ENCODE results near the gene CDKN2B-AS1.

CDKN2B-AS1 gene

DNA sequence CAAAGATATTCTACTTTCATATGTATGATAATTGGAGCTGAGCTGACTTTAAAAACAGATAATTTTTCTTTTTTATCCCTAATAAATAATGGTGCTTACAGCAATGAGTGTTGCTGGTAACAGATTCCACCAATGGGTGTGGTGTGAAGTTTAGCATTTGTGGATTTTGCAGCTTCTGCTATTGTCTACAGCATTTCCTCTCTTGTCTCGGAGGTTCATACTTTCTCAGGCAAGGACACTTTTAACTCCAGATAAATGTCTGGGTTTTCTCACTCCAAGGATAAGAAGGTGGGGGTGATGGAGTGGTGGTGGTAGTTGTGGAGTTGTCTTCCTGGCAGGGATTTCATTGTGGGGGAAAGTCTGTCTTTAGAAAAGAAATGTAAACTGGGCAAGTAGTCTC lies 134.5 kb downstream of the CDKN2B-AS1 start:
- Histone ChIP-seq H3K36me3 (ENCODE audit: low read length) (no peaks in the 10 kb centered on the region), H3K4me2 (ENCODE audit: low read depth, low read length, poor library complexity, severe bottlenecking) (no peak overlapping the region), H2AFZ (ENCODE audit: low read depth, low read length, severe bottlenecking) (no peak overlapping the region), H4K20me1 (ENCODE audit: low read depth, low read length) (no peaks in the 10 kb centered on the region), H3K4me3 (ENCODE audit: insufficient read depth, low read length, poor library complexity, severe bottlenecking) (no peak overlapping the region), H3K9me2 (replicated peaks; ENCODE audit: insufficient read depth, low read length) (no peaks in the 10 kb centered on the region), H3K79me2 (ENCODE audit: insufficient read depth, low read length) (no peaks in the 10 kb centered on the region), H3K27ac (ENCODE audit: low read depth, low read length) (no peak overlapping the region), H3F3A (ENCODE audit: insufficient read depth) (no peaks in the 10 kb centered on the region), H3K9me3 (ENCODE audit: insufficient read depth, low read length) (no peaks in the 10 kb centered on the region), H3K9ac (ENCODE audit: low read length) (no peak overlapping the region), H3K27me3 (ENCODE audit: low read length) (no peaks in the 10 kb centered on the region)
- no peak for TF ChIP-seq EZH2phosphoT487 (conservative IDR thresholded peaks at IDR 0.05; ENCODE audit: low read length)

DNA sequence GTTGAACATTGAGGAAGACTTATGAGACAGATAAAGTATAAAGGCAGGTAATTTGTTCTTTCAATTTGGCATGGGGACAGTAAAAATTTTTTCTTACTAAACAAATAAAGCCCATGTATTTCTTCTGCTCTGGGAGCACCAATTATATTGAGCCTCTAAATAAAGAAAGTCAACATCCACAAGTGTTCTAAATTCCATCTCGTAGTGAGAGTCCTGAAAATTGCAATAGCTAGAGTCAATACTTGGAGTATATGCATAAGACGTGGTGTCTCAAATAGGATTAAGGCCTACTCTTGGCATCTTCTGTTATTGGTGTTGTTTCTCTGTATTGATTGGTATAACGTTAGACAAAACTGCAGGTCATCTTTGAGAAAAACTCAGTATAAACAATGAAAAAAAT lies 135.0 kb downstream of the CDKN2B-AS1 start:
- Histone ChIP-seq H3K36me3 (ENCODE audit: low read length) (no peaks in the 10 kb centered on the region), H3K27me3 (ENCODE audit: low read length) (no peaks in the 10 kb centered on the region), H3K27ac (ENCODE audit: low read depth, low read length) (no peak overlapping the region), H3K9me2 (replicated peaks; ENCODE audit: insufficient read depth, low read length) (no peaks in the 10 kb centered on the region), H3F3A (ENCODE audit: insufficient read depth) (no peaks in the 10 kb centered on the region), H3K4me3 (ENCODE audit: insufficient read depth, low read length, poor library complexity, severe bottlenecking) (no peak overlapping the region), H2AFZ (ENCODE audit: low read depth, low read length, severe bottlenecking) (no peak overlapping the region), H3K4me2 (ENCODE audit: low read depth, low read length, poor library complexity, severe bottlenecking) (no peak overlapping the region), H3K79me2 (ENCODE audit: insufficient read depth, low read length) (no peaks in the 10 kb centered on the region), H4K20me1 (ENCODE audit: low read depth, low read length) (no peaks in the 10 kb centered on the region), H3K9me3 (ENCODE audit: insufficient read depth, low read length) (no peaks in the 10 kb centered on the region), H3K9ac (ENCODE audit: low read length) (no peak overlapping the region)
- TF ChIP-seq EZH2phosphoT487 (conservative IDR thresholded peaks at IDR 0.05; ENCODE audit: low read length), result no peak
- TF ChIP-seq, protein P1, sequence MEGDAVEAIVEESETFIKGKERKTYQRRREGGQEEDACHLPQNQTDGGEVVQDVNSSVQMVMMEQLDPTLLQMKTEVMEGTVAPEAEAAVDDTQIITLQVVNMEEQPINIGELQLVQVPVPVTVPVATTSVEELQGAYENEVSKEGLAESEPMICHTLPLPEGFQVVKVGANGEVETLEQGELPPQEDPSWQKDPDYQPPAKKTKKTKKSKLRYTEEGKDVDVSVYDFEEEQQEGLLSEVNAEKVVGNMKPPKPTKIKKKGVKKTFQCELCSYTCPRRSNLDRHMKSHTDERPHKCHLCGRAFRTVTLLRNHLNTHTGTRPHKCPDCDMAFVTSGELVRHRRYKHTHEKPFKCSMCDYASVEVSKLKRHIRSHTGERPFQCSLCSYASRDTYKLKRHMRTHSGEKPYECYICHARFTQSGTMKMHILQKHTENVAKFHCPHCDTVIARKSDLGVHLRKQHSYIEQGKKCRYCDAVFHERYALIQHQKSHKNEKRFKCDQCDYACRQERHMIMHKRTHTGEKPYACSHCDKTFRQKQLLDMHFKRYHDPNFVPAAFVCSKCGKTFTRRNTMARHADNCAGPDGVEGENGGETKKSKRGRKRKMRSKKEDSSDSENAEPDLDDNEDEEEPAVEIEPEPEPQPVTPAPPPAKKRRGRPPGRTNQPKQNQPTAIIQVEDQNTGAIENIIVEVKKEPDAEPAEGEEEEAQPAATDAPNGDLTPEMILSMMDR (IDR thresholded peaks at IDR 0.05; ENCODE audit: insufficient read depth, low read length, poor library complexity, severe bottlenecking), result no peak

DNA sequence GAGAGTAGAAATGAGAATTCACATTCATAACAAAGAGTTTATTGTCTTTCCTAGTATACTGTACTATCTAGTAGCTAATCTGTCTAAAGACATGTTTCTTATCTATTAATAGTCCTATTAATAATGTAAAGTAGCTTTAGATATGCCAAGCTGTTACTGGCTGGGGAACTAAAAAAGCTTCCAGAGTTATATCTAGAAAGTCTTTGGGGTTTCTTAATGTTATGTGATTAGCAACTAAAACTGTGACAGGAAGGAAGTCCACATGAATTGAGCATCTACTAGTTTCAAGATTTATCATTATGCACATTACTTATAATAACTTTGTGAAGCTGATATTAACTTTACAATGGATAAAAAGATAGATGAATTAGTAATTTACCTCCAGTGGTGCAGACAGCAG lies 137.2 kb downstream of the CDKN2B-AS1 start:
- no peak for TF ChIP-seq EZH2phosphoT487 (conservative IDR thresholded peaks at IDR 0.05; ENCODE audit: low read length)
- TF ChIP-seq, protein P1 (IDR thresholded peaks at IDR 0.05; ENCODE audit: insufficient read depth, low read length, poor library complexity, severe bottlenecking), result no peak
- Histone ChIP-seq H3K4me2 (ENCODE audit: low read depth, low read length, poor library complexity, severe bottlenecking) (no peak overlapping the region), H4K20me1 (ENCODE audit: low read depth, low read length) (no peaks in the 10 kb centered on the region), H3K27me3 (ENCODE audit: low read length) (no peaks in the 10 kb centered on the region), H2AFZ (ENCODE audit: low read depth, low read length, severe bottlenecking) (no peak overlapping the region), H3K27ac (ENCODE audit: low read depth, low read length) (no peak overlapping the region), H3K9me3 (ENCODE audit: insufficient read depth, low read length) (no peaks in the 10 kb centered on the region), H3K36me3 (ENCODE audit: low read length) (no peaks in the 10 kb centered on the region), H3K4me3 (ENCODE audit: insufficient read depth, low read length, poor library complexity, severe bottlenecking) (no peak overlapping the region), H3K9ac (ENCODE audit: low read length) (no peak overlapping the region), H3K79me2 (ENCODE audit: insufficient read depth, low read length) (no peaks in the 10 kb centered on the region), H3K9me2 (replicated peaks; ENCODE audit: insufficient read depth, low read length) (no peaks in the 10 kb centered on the region), H3F3A (ENCODE audit: insufficient read depth) (no peaks in the 10 kb centered on the region)

DNA sequence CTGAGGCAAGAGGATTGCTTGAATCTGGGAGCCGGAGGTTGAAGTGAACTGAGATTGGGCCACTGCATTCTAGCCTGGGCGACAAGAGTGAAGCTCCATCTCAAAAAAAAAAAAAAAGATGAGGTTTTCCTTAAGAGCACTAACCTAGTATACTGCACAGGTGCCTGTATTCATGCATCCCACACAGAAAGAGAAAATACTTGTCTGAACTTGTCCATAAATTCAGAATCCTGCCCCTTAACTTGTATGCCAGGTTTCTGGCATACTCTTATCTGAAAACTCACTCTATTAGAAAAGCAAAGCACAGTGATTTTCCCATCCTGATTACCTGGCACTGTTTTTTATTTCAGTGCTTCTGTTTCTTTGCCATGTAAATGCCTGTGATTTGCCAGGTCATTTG lies 139.8 kb downstream of the CDKN2B-AS1 start:
- Histone ChIP-seq H3K27me3 (ENCODE audit: low read length) (no peaks in the 10 kb centered on the region), H3F3A (ENCODE audit: insufficient read depth) (no peaks in the 10 kb centered on the region)
- TF ChIP-seq EZH2phosphoT487 (conservative IDR thresholded peaks at IDR 0.05; ENCODE audit: low read length), result no peak
- TF ChIP-seq, protein P1 (IDR thresholded peaks at IDR 0.05; ENCODE audit: insufficient read depth, low read length, poor library complexity, severe bottlenecking), result no peak

More for the DNA sequence above, 139.8 kb downstream of the CDKN2B-AS1 start:
- Histone ChIP-seq H3K4me2 (ENCODE audit: low read depth, low read length, poor library complexity, severe bottlenecking) (no peak overlapping the region), H3K27ac (ENCODE audit: low read depth, low read length) (no peak overlapping the region), H3K4me3 (ENCODE audit: insufficient read depth, low read length, poor library complexity, severe bottlenecking) (no peak overlapping the region), H3K36me3 (ENCODE audit: low read length) (no peaks in the 10 kb centered on the region), H3K9me3 (ENCODE audit: insufficient read depth, low read length) (no peaks in the 10 kb centered on the region), H2AFZ (ENCODE audit: low read depth, low read length, severe bottlenecking) (no peak overlapping the region), H3K79me2 (ENCODE audit: insufficient read depth, low read length) (no peaks in the 10 kb centered on the region), H3K9me2 (replicated peaks; ENCODE audit: insufficient read depth, low read length) (no peaks in the 10 kb centered on the region), H3K9ac (ENCODE audit: low read length) (no peak overlapping the region), H4K20me1 (ENCODE audit: low read depth, low read length) (no peaks in the 10 kb centered on the region)

Measured in SU-DHL-6 (cell line).